HCT116 (cell line): ENCODE measurements around the gene GRIN2A. TPM values are rescaled to one million over a fixed set of nuclear protein-coding genes. Genes with fewer than 3 reads are reported as not detected.

Experiments used
- ATAC-seq: fragments of 200-7000 bp; cut with Tn5 transposase; 2 replicates; pipeline ENCODE4 v1.9.1; 2020; ENCODE audit warnings: mild to moderate bottlenecking, moderate library complexity
- BruUV-seq: library from RNA; stranded (reverse); fragments of 400-500 nt; replicated peaks from 2 replicates; lab custom pipeline; 2021; lab: Mats Ljungman, UMichigan
- CTCF ChIA-PET: fragments of 300-600 bp; sonication (Branson Sonifier 250); formaldehyde crosslinking; loops from one replicate; lab custom pipeline; 2021; ENCODE audit warnings: antibody characterized with exemption; lab: Charles Lee
- POLR2A ChIA-PET: fragments of 300-600, 350-600 bp; sonication (Branson Sonifier 250); formaldehyde crosslinking; loops from one replicate; lab custom pipeline; 2021; ENCODE audit warnings: antibody characterized with exemption; lab: Charles Lee
- RAD21 ChIA-PET, 2 experiments: fragments of 300-600 bp; sonication (Branson Sonifier 250); formaldehyde crosslinking; loops; one replicate each; lab custom pipeline; 2023; ENCODE audit warnings: low total read pairs in 2 of 2; ENCODE audit not compliant: uncharacterized antibody in 2 of 2, unreplicated experiment in 2 of 2, low non-redundant PET in 1 of 2; lab: Charles Lee
- DNase-seq: peaks from one replicate; pipeline ENCODE4 v3.0.0-alpha.2; 2010; ENCODE audit warnings: low read depth, low spot score
- H2AFZ ChIP-seq: fragments of 200-600 bp; shearing (Covaris generic), sonication (generic); 2 replicates; pipeline ENCODE4 v1.6.1; 2017; ENCODE audit warnings: low read depth, mixed run types, mixed read lengths, antibody characterized with exemption, low read length; ENCODE audit not compliant: poor library complexity, severe bottlenecking
- H3K27ac ChIP-seq: 2 replicates; pipeline ENCODE4 v1.5.1; 2012; ENCODE audit warnings: low read depth, low read length
- H3K27me3 ChIP-seq: fragments of 200-600 bp; sonication (generic); 2 replicates; pipeline ENCODE4 v1.6.1; 2016; ENCODE audit warnings: mixed run types, low read length, mixed read lengths; ENCODE audit not compliant: insufficient read depth
- H3K36me3 ChIP-seq, 2 experiments: fragments of 200-500 bp in 1 of 2; fragments of 200-600 bp in 1 of 2; sonication (Bioruptor generic) in 1 of 2; sonication (generic) in 1 of 2; 2 replicates each; pipeline versions ENCODE4 v1.5.1 to v1.6.1; 2014 to 2016; ENCODE audit warnings: low read length in 2 of 2, inconsistent platforms in 1 of 2, mixed read lengths in 1 of 2, mixed run types in 1 of 2; ENCODE audit not compliant: insufficient read depth in 2 of 2, control insufficient read depth in 1 of 2
- H3K4me1 ChIP-seq, 2 experiments: fragments of 200-600 bp in 1 of 2; sonication (generic) in 1 of 2; 2 replicates each; pipeline versions ENCODE4 v1.5.1 to v1.6.1; 2012 to 2017; ENCODE audit warnings: low read length in 2 of 2, inconsistent platforms in 1 of 2, mild to moderate bottlenecking in 1 of 2, mixed read lengths in 1 of 2, mixed run types in 1 of 2, moderate library complexity in 1 of 2; ENCODE audit not compliant: insufficient read depth in 2 of 2, control insufficient read depth in 1 of 2
- H3K4me2 ChIP-seq: fragments of 200-600 bp; sonication (generic); 2 replicates; pipeline ENCODE4 v1.6.1; 2017; ENCODE audit warnings: mixed run types, low read length, mixed read lengths
- H3K4me3 ChIP-seq, 2 experiments: fragments of 200-600 bp in 1 of 2; sonication (generic) in 1 of 2; replicated peaks in 1 of 2; 2 replicates each; pipeline ENCODE4 v1.5.1; 2011 to 2016; ENCODE audit warnings: low read length in 2 of 2, control low read depth in 1 of 2, low read depth in 1 of 2, mild to moderate bottlenecking in 1 of 2, mixed read lengths in 1 of 2, mixed run types in 1 of 2
- H3K79me2 ChIP-seq: fragments of 200-600 bp; sonication (generic); 2 replicates; pipeline ENCODE4 v1.6.1; 2017; ENCODE audit warnings: mild to moderate bottlenecking, mixed run types, low read length, moderate library complexity, mixed read lengths; ENCODE audit not compliant: insufficient read depth
- H3K9ac ChIP-seq: fragments of 200-600 bp; sonication (generic); 2 replicates; pipeline ENCODE4 v1.6.1; 2016; ENCODE audit warnings: low read length, mixed read lengths
- H3K9me2 ChIP-seq: fragments of 200-600 bp; sonication (generic), shearing (Covaris generic); 2 replicates; pipeline ENCODE4 v1.6.1; 2017; ENCODE audit warnings: mixed run types, mild to moderate bottlenecking, moderate library complexity; ENCODE audit not compliant: insufficient read depth
- H3K9me3 ChIP-seq, 2 experiments: fragments of 200-500 bp in 1 of 2; fragments of 200-600 bp in 1 of 2; sonication (Bioruptor generic) in 1 of 2; sonication (generic) in 1 of 2; 2 replicates each; pipeline ENCODE4 v1.6.1; 2014 to 2017; ENCODE audit warnings: low read length in 2 of 2, mixed read lengths in 2 of 2, inconsistent platforms in 1 of 2, low read depth in 1 of 2, mild to moderate bottlenecking in 1 of 2, mixed run types in 1 of 2, moderate library complexity in 1 of 2; ENCODE audit not compliant: control insufficient read depth in 1 of 2, insufficient read depth in 1 of 2
- H4K20me1 ChIP-seq: fragments of 200-600 bp; sonication (generic), shearing (Covaris generic); 2 replicates; pipeline ENCODE4 v1.6.1; 2017; ENCODE audit warnings: mixed run types, mild to moderate bottlenecking, moderate library complexity; ENCODE audit not compliant: insufficient read depth
- ATF3 ChIP-seq: IDR thresholded peaks from 2 replicates; pipeline ENCODE4 v1.6.1; 2012
- CBX3 ChIP-seq: IDR thresholded peaks from 2 replicates; pipeline ENCODE4 v1.6.1; 2012; ENCODE audit warnings: low read depth
- CEBPB ChIP-seq: IDR thresholded peaks from 2 replicates; pipeline ENCODE4 v1.6.1; 2012; ENCODE audit warnings: low read depth
- CTCF ChIP-seq, 3 experiments: fragments of 200-600 bp in 1 of 3; sonication (generic) in 1 of 3; IDR thresholded peaks in 2 of 3; conservative IDR thresholded peaks in 1 of 3; 2 replicates each; pipeline ENCODE4 v1.5.1; 2012 to 2017; ENCODE audit warnings: low read depth in 2 of 3, low read length in 2 of 3, antibody characterized with exemption in 1 of 3, borderline replicate concordance in 1 of 3, control low read depth in 1 of 3, mild to moderate bottlenecking in 1 of 3, mixed read lengths in 1 of 3, mixed run types in 1 of 3, moderate library complexity in 1 of 3; ENCODE audit not compliant: insufficient read depth in 1 of 3
- EGR1 ChIP-seq: IDR thresholded peaks from 2 replicates; pipeline ENCODE4 v1.6.1; 2012; ENCODE audit warnings: low read depth
- ELF1 ChIP-seq: IDR thresholded peaks from 2 replicates; pipeline ENCODE4 v1.6.1; 2012; ENCODE audit warnings: low read depth, borderline replicate concordance
- EZH2phosphoT487 ChIP-seq: fragments of 200-600 bp; IDR thresholded peaks from 2 replicates; pipeline ENCODE4 v1.6.1; 2018; ENCODE audit warnings: antibody characterized with exemption, borderline replicate concordance
- FOSL1 ChIP-seq: IDR thresholded peaks from 2 replicates; pipeline ENCODE4 v1.6.1; 2012; ENCODE audit warnings: low read depth
- MAX ChIP-seq: IDR thresholded peaks from 2 replicates; pipeline ENCODE4 v1.6.1; 2012
- POLR2A ChIP-seq: IDR thresholded peaks from 2 replicates; pipeline ENCODE4 v1.7.0; 2011; ENCODE audit warnings: borderline replicate concordance; ENCODE audit not compliant: insufficient read depth, insufficient read length; ENCODE audit errors: extremely low read depth
- POLR2AphosphoS5 ChIP-seq: IDR thresholded peaks from 2 replicates; pipeline ENCODE4 v1.6.1; 2011; ENCODE audit warnings: mild to moderate bottlenecking, low read depth, low read length, moderate library complexity
- RAD21 ChIP-seq: IDR thresholded peaks from 2 replicates; pipeline ENCODE4 v1.6.1; 2012; ENCODE audit warnings: low read depth, mild to moderate bottlenecking
- REST ChIP-seq: IDR thresholded peaks from 2 replicates; pipeline ENCODE4 v1.6.1; 2012; ENCODE audit warnings: low read depth
- SIN3A ChIP-seq: IDR thresholded peaks from 2 replicates; pipeline ENCODE4 v1.6.1; 2012; ENCODE audit warnings: low read depth
- SP1 ChIP-seq: IDR thresholded peaks from 2 replicates; pipeline ENCODE4 v1.6.1; 2012; ENCODE audit warnings: low read depth
- TCF7L2 ChIP-seq: IDR thresholded peaks from 2 replicates; pipeline ENCODE4 v1.7.0; 2011; ENCODE audit warnings: borderline replicate concordance, inconsistent platforms; ENCODE audit not compliant: insufficient read depth, insufficient read length; ENCODE audit errors: extremely low read depth
- YY1 ChIP-seq: IDR thresholded peaks from 2 replicates; pipeline ENCODE4 v1.6.1; 2011; ENCODE audit warnings: low read length, low read depth, moderate library complexity, mild to moderate bottlenecking; ENCODE audit not compliant: insufficient replicate concordance; ENCODE audit errors: extremely low read depth
- ZBTB33 ChIP-seq: IDR thresholded peaks from 2 replicates; pipeline ENCODE4 v1.6.1; 2011; ENCODE audit warnings: mild to moderate bottlenecking, low read length, moderate library complexity; ENCODE audit not compliant: insufficient replicate concordance; ENCODE audit errors: extremely low read depth
- ZFX ChIP-seq: fragments of 450-650 bp; IDR thresholded peaks from 2 replicates; pipeline ENCODE4 v1.6.1; 2017
- ZNF274 ChIP-seq: fragments of 200-500 bp; sonication (Bioruptor generic); IDR thresholded peaks from 2 replicates; pipeline ENCODE4 v1.6.1; 2014; ENCODE audit warnings: mild to moderate bottlenecking, low read depth, low read length, inconsistent platforms
- intact Hi-C: fragments of 100-400 bp; cut with micrococcal nuclease; formaldehyde crosslinking; loops from 2 replicates; pipeline ENCODE4 v1.10.0; 2022
- total RNA-seq: library from RNA; stranded (reverse); gene quantifications from one replicate; pipeline ENCODE4 v1.2.1, GENCODE V29; 2021; ENCODE audit not compliant: unreplicated experiment

The GRIN2A gene
- total RNA-seq, 1 experiment from 2014 or later, result 0.02 TPM

GRCh38 chr16:9932000-9932399 is 250.2 kb downstream of the GRIN2A start:
- H3K36me3 ChIP-seq, result no peaks in the 10 kb centered on the region
- no peak overlapping the region for H2AFZ ChIP-seq
- no peaks in the 10 kb centered on the region for H3K79me2 ChIP-seq
- H3K9ac ChIP-seq, result no peak overlapping the region
- RAD21 ChIA-PET, result no interaction called here
- no peak overlapping the region for H3K4me2 ChIP-seq
- CTCF ChIA-PET, result no interaction called here
- DNase-seq, result no peak
- TF ChIP-seq FOSL1 (no peak), EZH2phosphoT487 (no peak), CTCF (IDR thresholded peaks at IDR 0.05 in 2 of 3, conservative IDR thresholded peaks at IDR 0.05 in 1 of 3; ENCODE audit: borderline replicate concordance in 1 of 3, insufficient read depth in 1 of 3, low read depth in 2 of 3, low read length in 2 of 3) (no peak), YY1 (no peak), SP1 (no peak), ZBTB33 (no peak), CBX3 (no peak), REST (no peak), POLR2AphosphoS5 (no peak), SIN3A (no peak), CEBPB (no peak), TCF7L2 (no peak), POLR2A (no peak), ELF1 (no peak), RAD21 (no peak), MAX (no peak), ZNF274 (no peak), ATF3 (no peak), EGR1 (no peak), ZFX (no peak)
- POLR2A ChIA-PET, result no interaction called here
- ATAC-seq, result no peak
- H3K27me3 ChIP-seq, result peaks cover 25% of the 10 kb centered on the region; the same call in 1 of the 2 replicates
- H3K4me3 ChIP-seq, result no peak overlapping the region
- H3K4me1 ChIP-seq, result no peaks in the 10 kb centered on the region
- intact Hi-C loops, result no loop called here
- H3K9me3 ChIP-seq, result no peaks in the 10 kb centered on the region
- BruUV-seq, result no TSS peak
- H4K20me1 ChIP-seq, result no peaks in the 10 kb centered on the region
- H3K27ac ChIP-seq, result no peak overlapping the region
- no peaks in the 10 kb centered on the region for H3K9me2 ChIP-seq
